PFSK-1 (cell line): ENCODE data around the gene IFNA10.

Experiments
- POLR2AphosphoS5 ChIP-seq: IDR thresholded peaks from 2 replicates; pipeline ENCODE4 v1.6.1; 2012; ENCODE audit warnings: low read depth, mild to moderate bottlenecking, control low read depth, low read length, moderate library complexity
- TAF1 ChIP-seq: IDR thresholded peaks from 2 replicates; pipeline ENCODE4 v1.6.1; 2012; ENCODE audit warnings: low read length, control low read depth, borderline replicate concordance; ENCODE audit not compliant: insufficient read depth

GRCh38 chr9:21228122-21228521, 21.2 kb upstream of the IFNA10 start, which contains the start of gene IFNA17:
- TF ChIP-seq POLR2AphosphoS5 (no peak), TAF1 (no peak)
